GM21529 (cell line): ENCODE results near the gene PC.

ENCODE experiments used
- ATAC-seq: cut with Tn5 transposase; IDR thresholded peaks from one replicate; pipeline ENCODE4 v1.9.1; 2021; ENCODE audit not compliant: unreplicated experiment

Gene PC

DNA sequence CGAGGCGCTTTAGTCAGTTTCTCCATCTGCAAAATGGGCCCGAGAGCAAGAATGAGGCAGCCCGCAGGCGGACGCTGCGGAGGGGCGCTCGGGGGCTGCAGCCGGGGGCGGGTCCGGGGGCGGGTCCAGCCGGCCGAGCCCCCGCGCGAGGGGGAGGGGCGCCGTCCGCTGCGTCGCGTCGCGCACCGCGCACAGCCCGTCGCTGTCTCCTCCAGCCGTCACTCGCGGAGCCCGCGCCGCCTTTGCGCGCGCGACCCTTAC lies 282 bp downstream of the PC start:
- ATAC-seq = peak; percentile 38

DNA sequence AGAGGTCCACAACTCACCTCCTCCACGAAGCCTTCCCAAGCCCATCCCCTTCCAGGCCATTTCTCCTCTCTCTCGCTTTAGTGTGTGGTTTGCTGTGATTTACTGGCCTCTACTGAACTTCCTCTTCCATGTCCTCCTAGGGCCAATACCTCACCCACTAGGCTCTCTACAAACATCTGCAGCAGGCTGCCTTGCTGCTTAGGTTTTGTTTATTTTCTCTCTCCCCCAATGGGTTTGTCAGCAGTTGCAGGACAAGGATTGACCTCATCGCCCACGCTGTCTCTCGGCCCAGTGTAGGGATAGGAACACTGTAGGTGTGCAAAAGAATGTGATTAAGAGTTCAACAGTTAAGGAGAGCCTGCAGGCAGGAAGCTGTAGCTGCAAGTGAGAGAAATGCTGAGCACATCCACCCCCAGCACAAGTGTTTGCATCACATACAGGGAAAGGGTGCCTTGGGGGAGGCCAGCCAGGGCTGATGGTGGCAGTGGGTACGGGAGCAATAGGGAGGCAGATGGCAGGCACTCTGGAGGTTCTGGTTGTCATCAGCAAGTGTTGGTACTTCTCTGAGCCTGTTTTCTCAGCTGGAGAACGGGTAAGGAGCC lies 1.4 kb downstream of the PC start:
- no peak for ATAC-seq

DNA sequence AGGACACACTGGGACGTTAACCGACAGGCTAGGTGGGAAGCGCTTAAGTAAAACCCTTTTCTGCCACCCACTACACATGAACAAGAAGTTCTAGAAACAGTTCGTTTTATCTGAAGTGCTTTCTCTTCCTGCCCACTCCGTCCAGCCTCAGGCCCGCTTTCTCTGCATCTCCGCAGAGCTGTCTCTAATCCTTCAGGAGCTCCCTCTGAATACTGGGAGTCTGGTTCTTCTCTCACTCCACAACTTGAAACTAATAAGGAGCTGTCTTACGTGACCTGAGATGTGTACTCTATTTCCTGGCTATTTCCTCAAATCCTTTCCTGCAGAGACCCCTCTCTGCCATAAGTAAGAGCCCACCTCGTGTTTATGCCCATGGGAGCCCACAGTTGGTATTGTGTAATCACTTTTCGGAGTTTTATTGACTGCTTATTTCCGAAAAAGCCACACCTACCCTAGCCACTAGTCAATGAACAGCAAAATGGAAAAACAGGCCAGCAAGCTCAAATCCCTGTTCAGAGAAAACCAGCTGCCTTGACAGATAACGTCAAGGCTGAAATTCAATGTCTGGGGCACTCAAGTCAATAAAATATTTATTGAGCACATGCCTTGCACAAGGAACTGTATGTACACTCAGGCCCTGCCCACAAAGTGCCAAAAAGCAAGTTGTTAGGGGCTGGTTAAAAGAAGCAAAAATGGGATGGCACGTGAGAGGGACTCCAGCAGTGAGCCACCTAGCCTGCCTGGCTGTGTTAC lies 4.9 kb downstream of the PC start:
- no peak for ATAC-seq

GRCh38 chr11:66951927-66952337 lies 6.3 kb downstream of the PC start:
- no peak for ATAC-seq

DNA sequence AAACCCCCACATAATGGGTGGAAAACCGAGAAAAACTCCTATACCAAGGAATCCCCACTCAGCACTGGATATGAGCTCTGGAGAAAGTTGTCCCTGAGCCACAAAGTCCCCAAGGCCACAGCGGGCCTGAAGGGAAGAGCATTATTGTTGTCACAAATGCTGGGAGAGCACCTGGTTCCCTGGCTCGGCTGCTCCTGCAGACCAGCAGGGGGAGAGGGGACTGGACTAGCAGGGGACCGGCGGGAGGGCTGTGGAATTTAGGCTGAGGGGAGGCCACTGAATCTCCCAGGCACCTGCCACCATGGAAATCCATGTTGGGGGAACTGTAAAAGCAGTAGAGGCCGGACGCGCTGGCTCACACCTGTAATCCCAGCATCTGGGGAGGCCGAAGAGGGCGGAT lies 7.0 kb downstream of the PC start:
- no peak for ATAC-seq

DNA sequence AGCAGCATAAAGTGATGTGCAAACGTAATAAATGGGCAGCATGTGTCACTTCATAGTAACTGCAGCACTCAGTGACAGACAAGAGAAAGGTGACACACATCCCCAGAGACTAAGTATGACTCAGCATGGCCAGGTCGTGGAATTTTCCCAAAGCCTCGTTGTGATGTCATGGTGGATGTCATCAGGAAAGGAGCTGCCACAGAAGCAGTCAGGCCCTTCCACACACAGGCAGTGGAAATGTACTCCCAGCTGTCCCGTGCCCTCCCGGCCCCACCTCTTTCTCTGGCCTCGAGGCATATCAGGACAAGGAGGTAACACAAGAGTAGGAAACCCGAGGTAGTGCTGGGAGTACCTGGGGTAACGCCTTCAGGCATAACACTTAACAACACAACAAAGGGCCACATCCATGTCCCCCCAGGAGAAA lies 8.1 kb downstream of the PC start:
- ATAC-seq = no peak

DNA sequence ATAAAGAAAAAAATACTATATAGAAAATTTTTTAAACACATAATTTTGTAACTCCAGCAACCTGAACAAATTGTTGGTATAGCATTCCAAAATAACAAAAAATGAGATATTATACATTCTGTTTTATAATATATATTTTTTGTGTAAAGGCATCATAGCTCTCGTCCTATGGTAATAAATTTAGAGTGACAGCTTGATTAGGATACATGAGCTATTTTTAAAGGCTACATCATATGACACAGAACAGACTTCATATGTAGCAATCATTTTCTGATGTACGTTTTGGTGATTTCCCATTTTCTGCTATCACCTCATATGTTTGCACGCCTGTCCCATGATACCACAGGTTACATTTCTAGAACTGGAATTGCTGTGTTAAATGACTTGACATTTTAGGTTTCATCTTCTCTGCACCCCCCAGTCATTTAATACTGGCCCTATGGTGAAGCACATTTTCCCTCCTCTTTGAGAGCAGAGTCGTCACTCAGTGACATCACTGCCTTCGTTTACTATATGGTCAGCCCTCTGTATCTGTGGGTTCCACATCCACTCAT lies 19.5 kb downstream of the PC start:
- ATAC-seq = no peak

DNA sequence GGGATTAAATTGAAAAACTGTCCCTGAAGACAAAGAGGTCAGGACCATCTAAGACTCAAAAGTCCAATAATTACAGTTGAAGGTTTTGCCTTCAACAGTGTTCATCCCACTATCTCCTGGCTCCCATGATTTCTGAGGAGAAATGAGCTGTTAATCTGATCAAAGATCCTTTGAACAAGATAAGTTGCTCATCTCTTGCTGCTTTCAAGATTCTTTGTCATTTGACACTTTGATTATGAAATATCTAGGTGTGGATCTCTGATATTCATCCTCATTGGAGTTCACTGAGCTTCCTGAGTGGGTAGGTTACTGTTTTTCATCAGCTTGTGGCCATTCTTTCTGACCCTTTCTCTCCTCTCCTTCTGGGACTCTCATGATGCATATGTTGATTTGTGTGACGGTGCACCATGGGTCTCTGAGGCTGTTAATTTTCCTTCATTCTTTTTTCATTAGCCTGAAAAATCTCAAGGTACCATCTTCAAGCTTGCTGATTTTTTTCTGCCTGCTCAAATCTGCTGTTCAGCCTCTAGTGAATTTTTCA lies 20.9 kb downstream of the PC start:
- no peak for ATAC-seq

GRCh38 chr11:66936311-66936711 lies 21.9 kb downstream of the PC start:
- no peak for ATAC-seq

GRCh38 chr11:66934950-66935779 lies 23.0 kb downstream of the PC start:
- ATAC-seq = no peak

- ATAC-seq = no peak
Measured at GRCh38 chr11:66933531-66933930, 24.7 kb downstream of the PC start.

DNA sequence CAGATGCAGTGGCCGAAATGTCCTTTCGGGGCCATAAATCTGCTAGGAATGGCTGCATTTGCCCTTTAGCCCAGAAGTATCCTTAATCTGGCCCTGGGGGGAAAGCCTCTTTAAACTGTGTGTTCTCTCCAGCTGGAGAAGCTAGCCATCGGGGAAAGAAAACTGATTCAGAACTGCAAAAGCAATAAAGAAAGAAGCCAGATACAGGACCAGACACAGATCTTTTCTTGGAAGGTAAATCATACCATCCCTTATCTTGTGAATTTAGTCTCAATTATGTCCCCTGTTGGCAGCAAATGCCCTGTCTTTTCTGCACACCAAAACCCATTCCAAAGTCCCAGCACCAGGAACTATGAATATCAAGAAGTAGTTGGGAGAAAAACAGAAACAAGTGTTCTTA lies 25.6 kb downstream of the PC start:
- ATAC-seq = no peak

DNA sequence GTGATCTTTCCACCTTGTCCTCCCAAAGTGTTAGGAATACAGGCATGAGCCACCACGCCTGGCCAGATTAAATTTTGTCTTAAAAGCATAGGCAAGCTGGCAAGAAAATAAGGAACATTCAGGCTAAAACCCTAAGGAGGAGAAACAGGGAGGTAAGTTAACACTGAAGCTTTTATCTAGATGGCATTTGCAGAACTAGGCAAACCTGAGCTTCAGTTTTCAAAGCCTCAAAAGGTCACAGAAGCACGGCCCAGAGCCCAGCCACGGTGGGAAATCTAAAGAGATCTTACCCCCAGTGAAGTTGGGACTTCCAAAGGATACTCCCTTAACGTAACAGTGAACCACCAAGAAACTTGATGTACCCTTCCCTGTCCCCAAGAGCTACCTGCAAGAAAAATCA lies 28.4 kb downstream of the PC start:
- ATAC-seq = no peak

DNA sequence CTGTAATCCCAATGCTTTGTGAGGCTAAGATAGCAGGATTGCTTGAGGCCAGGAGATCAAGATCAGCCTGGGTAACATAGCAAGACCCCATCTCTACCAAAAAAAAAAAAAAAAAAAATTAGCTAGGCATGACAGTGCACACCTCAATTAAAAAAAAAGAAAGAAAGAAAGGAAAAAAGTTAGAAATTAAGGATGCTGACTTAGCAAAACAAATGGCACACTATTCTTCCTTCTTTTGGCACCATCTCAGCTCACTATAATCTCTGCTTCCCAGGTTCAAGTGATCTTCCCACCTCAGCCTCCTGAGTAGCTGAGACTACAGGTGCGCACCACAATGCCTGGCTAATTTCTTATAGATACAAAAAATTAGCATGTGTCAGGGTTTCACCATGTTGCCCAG lies 33.9 kb downstream of the PC start:
- ATAC-seq = no peak

- ATAC-seq = no peak
Measured at GRCh38 chr11:66922551-66922950, 35.6 kb downstream of the PC start.

- ATAC-seq = no peak
Measured at GRCh38 chr11:66920978-66921784, 37.0 kb downstream of the PC start.

DNA sequence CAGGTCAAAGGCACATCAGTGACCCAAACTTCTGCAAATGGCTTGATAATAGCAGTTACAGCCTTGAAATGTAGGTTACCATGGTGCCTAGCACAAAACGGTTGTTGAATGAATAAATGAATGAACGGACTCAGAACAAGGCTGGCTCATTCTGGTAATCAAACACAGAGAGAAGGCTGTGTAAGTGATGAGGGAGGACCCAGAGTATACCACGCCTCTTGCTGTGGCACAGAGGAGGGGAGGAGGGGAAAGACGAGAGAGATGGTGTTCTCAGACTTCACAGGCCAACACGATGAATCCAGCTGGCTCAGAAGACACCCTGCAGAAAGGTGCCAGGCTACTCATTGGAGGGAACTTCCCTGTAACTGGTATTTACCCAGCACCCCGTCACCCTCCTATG lies 38.3 kb downstream of the PC start:
- no peak for ATAC-seq

- ATAC-seq = no peak
Measured at GRCh38 chr11:66918741-66919140, 39.4 kb downstream of the PC start.

- ATAC-seq = no peak
Measured at GRCh38 chr11:66915866-66916265, 42.3 kb downstream of the PC start.

- ATAC-seq = no peak
Measured at GRCh38 chr11:66915046-66915832, 42.9 kb downstream of the PC start.
